PC-9 (cell line): ENCODE measurements around the gene ENO1. TPM values are rescaled to one million over a fixed set of nuclear protein-coding genes. Genes with fewer than 3 reads are reported as not detected.

Experiments
- BruUV-seq: library from RNA; stranded (reverse); fragments of 400-500 nt; replicated peaks from 2 replicates; lab custom pipeline; 2021; lab: Mats Ljungman, UMichigan
- CTCF ChIA-PET: fragments of 300-600 bp; sonication (Branson Sonifier 250); formaldehyde crosslinking; loops from one replicate; lab custom pipeline; 2022; ENCODE audit warnings: antibody characterized with exemption; lab: Charles Lee
- POLR2A ChIA-PET: fragments of 300-600 bp; sonication (Branson Sonifier 250); formaldehyde crosslinking; loops from one replicate; lab custom pipeline; 2022; ENCODE audit warnings: antibody characterized with exemption; ENCODE audit not compliant: unreplicated experiment; lab: Charles Lee
- DNase-seq, 2 experiments: peaks; one replicate each; pipeline versions ENCODE4 v3.0.0 to v3.0.0-alpha.2; 2015 to 2022; ENCODE audit warnings: mixed read lengths in 1 of 2
- H2AFZ ChIP-seq: fragments of 200-600 bp; sonication (generic); 2 replicates; pipeline ENCODE4 v1.8.1; 2017; ENCODE audit warnings: antibody characterized with exemption
- H3F3A ChIP-seq: fragments of 200-600 bp; sonication (generic); 2 replicates; pipeline ENCODE4 v1.8.1; 2017; ENCODE audit warnings: antibody characterized with exemption, mild to moderate bottlenecking, low read depth; ENCODE audit not compliant: insufficient read depth
- H3K27ac ChIP-seq: fragments of 200-600 bp; sonication (generic); 2 replicates; pipeline ENCODE4 v1.6.1; 2016; ENCODE audit warnings: mixed run types
- H3K27me3 ChIP-seq: fragments of 200-600 bp; sonication (generic); 2 replicates; pipeline ENCODE4 v1.6.1; 2016; ENCODE audit warnings: low read depth, mixed run types; ENCODE audit not compliant: insufficient read depth
- H3K36me3 ChIP-seq: fragments of 200-600 bp; sonication (generic); 2 replicates; pipeline ENCODE4 v1.6.1; 2016; ENCODE audit warnings: low read depth, mixed run types
- H3K4me1 ChIP-seq: fragments of 200-600 bp; sonication (generic); replicated peaks from 2 replicates; pipeline ENCODE4 v1.6.1; 2016; ENCODE audit warnings: mixed run types; ENCODE audit not compliant: insufficient read depth
- H3K4me2 ChIP-seq: fragments of 200-600 bp; sonication (generic); 2 replicates; pipeline ENCODE4 v1.6.1; 2017; ENCODE audit warnings: mixed run types
- H3K4me3 ChIP-seq: fragments of 200-600 bp; sonication (generic); 2 replicates; pipeline ENCODE4 v1.6.1; 2016; ENCODE audit warnings: mixed run types
- H3K79me2 ChIP-seq: fragments of 200-600 bp; sonication (generic); 2 replicates; pipeline ENCODE4 v1.6.1; 2017; ENCODE audit warnings: low read depth, mixed run types
- H3K9me2 ChIP-seq: fragments of 200-600 bp; sonication (generic); 2 replicates; pipeline ENCODE4 v1.8.1; 2017; ENCODE audit warnings: mild to moderate bottlenecking; ENCODE audit not compliant: insufficient read depth
- H3K9me3 ChIP-seq: fragments of 200-600 bp; sonication (generic); 2 replicates; pipeline ENCODE4 v1.8.1; 2016; ENCODE audit warnings: low read depth; ENCODE audit not compliant: insufficient read depth
- H4K20me1 ChIP-seq: fragments of 200-600 bp; sonication (generic); 2 replicates; pipeline ENCODE4 v1.8.1; 2017; ENCODE audit not compliant: insufficient read depth
- EZH2 ChIP-seq: fragments of 200-600 bp; sonication (generic); IDR thresholded peaks from 2 replicates; pipeline ENCODE4 v1.8.0; 2017; ENCODE audit warnings: antibody characterized with exemption, low read depth
- intact Hi-C: fragments of 100-400 bp; cut with micrococcal nuclease; formaldehyde crosslinking; loops from one replicate; pipeline ENCODE4 v1.10.0; 2022; ENCODE audit not compliant: unreplicated experiment
- total RNA-seq: library from RNA; stranded (reverse); gene quantifications from 2 replicates; pipeline ENCODE4 v1.2.3, GENCODE V29; 2021
- TF ChIP-seq, protein P1 (sequence below): fragments of 200-600 bp; sonication (generic); conservative IDR thresholded peaks from 2 replicates; pipeline ENCODE4 v1.6.1; 2017; ENCODE audit warnings: mixed run types, antibody characterized with exemption, mild to moderate bottlenecking, moderate library complexity

The ENO1 gene
- total RNA-seq, 1 experiment from 2014 or later, result 1,902 TPM

DNA sequence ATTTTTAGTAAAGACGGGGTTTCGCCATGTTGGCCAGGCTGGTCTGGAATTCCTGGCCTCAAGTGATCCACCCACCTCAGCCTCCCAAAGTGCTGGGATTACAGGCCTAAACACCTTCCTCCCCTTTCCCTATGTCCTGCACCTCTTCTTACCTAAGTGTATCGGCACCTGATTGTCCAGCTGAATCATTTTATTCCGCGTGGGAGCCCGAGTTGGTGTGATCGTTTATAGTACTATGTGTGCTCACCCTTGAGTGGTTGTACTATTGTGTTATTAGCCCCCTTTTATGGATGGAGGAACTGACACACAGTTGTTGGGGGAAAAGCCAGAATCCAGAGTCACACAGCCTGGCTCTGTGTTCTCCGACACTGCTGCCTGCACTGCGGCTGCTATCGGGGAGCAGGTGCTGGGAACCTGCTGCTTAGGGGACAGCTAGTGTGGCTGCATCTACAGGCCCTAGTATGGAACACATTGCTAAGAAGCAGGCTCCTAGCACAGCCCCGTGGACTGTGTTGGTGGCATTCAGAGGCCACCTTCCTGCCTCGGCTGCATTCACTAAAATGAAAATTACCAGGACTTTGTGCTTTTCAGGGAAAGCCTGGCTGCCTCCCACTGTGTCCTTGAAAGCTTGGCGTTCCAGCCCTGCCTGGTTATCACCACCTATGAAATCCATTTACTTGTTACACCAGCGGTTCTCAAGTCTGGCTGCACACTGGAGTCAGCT is 21.6 kb downstream of the ENO1 start:
- H3K79me2 ChIP-seq, result no peaks in the 10 kb centered on the region
- no peaks in the 10 kb centered on the region for H3K27me3 ChIP-seq
- intact Hi-C loops, result loop anchor here (5.0 to 10.0 kb wide), 3 partner anchors 150 to 1192 kb away; no protein-coding TSS in a partner anchor
- BruUV-seq, result no TSS peak
- H3K4me2 ChIP-seq, result no peak overlapping the region
- H3K4me3 ChIP-seq, result no peak overlapping the region
- H3F3A ChIP-seq, result peaks cover 58% of the 10 kb centered on the region
- 0 out of 2 replicates have a peak, but pooled peaks cover 5% of the 10 kb centered on the region for H3K36me3 ChIP-seq
- ChIA-PET CTCF (interaction anchor here (0.6 to 0.7 kb wide), 2 partner anchors 9 to 1049 kb away, joined by 3 read pairs; no protein-coding TSS in a partner anchor), POLR2A (no interaction called here)
- DNase-seq, result no peak
- H3K9me3 ChIP-seq, result no peaks in the 10 kb centered on the region
- no peak overlapping the region for H2AFZ ChIP-seq
- TF ChIP-seq, protein P1, sequence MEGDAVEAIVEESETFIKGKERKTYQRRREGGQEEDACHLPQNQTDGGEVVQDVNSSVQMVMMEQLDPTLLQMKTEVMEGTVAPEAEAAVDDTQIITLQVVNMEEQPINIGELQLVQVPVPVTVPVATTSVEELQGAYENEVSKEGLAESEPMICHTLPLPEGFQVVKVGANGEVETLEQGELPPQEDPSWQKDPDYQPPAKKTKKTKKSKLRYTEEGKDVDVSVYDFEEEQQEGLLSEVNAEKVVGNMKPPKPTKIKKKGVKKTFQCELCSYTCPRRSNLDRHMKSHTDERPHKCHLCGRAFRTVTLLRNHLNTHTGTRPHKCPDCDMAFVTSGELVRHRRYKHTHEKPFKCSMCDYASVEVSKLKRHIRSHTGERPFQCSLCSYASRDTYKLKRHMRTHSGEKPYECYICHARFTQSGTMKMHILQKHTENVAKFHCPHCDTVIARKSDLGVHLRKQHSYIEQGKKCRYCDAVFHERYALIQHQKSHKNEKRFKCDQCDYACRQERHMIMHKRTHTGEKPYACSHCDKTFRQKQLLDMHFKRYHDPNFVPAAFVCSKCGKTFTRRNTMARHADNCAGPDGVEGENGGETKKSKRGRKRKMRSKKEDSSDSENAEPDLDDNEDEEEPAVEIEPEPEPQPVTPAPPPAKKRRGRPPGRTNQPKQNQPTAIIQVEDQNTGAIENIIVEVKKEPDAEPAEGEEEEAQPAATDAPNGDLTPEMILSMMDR, result no peak
- TF ChIP-seq EZH2, result no peak
- no peak overlapping the region for H3K27ac ChIP-seq
- H3K4me1 ChIP-seq, result 0 out of 2 replicates have a peak, but pooled peaks cover 5% of the 10 kb centered on the region
- no peaks in the 10 kb centered on the region for H3K9me2 ChIP-seq
- peaks cover 36% of the 10 kb centered on the region for H4K20me1 ChIP-seq

DNA sequence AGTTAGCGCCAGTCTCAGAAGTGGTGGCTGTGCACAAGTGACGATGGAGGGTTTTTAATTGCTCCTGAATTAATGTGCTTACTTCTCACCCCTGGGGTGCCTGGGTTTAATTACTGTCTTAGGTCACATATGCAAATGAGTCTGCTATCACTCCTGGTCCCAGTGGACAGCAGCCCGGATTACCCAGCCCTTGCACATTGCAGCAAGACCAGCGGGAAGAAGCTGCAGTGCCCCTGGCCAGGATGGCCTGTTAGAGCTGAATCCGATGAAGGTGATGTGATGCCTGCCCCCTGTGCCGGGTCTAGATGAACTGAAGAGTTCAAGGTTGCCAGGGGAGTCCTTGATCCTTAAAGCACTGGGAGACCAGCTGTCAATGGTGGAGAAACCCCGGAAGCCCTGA is 24.2 kb downstream of the ENO1 start:
- intact Hi-C loops, result loop anchor here (10.0 kb wide), 2 partner anchors 251 to 1189 kb away; no protein-coding TSS in a partner anchor
- POLR2A ChIA-PET, result no interaction called here
- H3K9me3 ChIP-seq, result no peaks in the 10 kb centered on the region
- no TSS peak for BruUV-seq
- TF ChIP-seq EZH2, result no peak
- TF ChIP-seq, protein P1, result no peak
- no peak overlapping the region for H2AFZ ChIP-seq
- no peak overlapping the region for H3K27ac ChIP-seq
- H3K4me3 ChIP-seq, result no peak overlapping the region
- H3K9me2 ChIP-seq, result no peaks in the 10 kb centered on the region
- H3K79me2 ChIP-seq, result no peaks in the 10 kb centered on the region
- no peaks in the 10 kb centered on the region for H3K36me3 ChIP-seq
- no peak for DNase-seq
- 0 out of 2 replicates have a peak, but pooled peaks cover 4% of the 10 kb centered on the region for H3K4me1 ChIP-seq
- no peak overlapping the region for H3K4me2 ChIP-seq
- H3K27me3 ChIP-seq, result no peaks in the 10 kb centered on the region
- CTCF ChIA-PET, result no interaction called here
- H3F3A ChIP-seq, result peaks cover 31% of the 10 kb centered on the region
- peaks cover 12% of the 10 kb centered on the region for H4K20me1 ChIP-seq

DNA sequence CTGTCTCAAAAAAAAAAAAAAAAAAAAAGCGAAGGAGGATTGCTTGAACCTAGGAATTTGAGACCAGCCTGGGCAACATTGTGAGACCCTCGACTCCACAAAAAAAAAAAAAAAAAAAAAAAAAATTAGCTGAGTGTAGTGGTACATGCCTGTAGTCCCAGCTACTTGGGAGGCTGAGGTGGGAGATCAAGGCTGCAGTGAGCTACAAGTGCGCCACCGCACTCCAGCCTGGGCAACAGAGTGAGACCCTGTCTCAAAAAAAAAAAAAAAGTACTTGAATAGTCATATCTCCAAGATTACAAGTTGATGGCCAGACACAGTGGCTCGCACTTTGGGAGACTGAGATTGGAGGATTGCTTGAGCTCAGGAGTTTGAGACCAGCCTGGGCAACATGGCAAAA is 27.4 kb downstream of the ENO1 start:
- POLR2A ChIA-PET, result no interaction called here

More for the DNA sequence above, 27.4 kb downstream of the ENO1 start:
- no peaks in the 10 kb centered on the region for H3K9me2 ChIP-seq
- no TSS peak for BruUV-seq
- no peak overlapping the region for H3K27ac ChIP-seq
- H3K4me1 ChIP-seq, result no peaks in the 10 kb centered on the region
- intact Hi-C loops, result loop anchor here (10.0 kb wide), 2 partner anchors 254 to 1186 kb away; no protein-coding TSS in a partner anchor
- TF ChIP-seq, protein P1, result no peak
- TF ChIP-seq EZH2, result no peak
- no peaks in the 10 kb centered on the region for H3K36me3 ChIP-seq
- H3K4me2 ChIP-seq, result no peak overlapping the region
- H3K27me3 ChIP-seq, result no peaks in the 10 kb centered on the region
- CTCF ChIA-PET, result interaction anchor here (0.6 to 0.7 kb wide), 3 partner anchors 381 to 1984 kb away, joined by 3 to 6 read pairs (median 3); no protein-coding TSS in a partner anchor
- no peaks in the 10 kb centered on the region for H3K9me3 ChIP-seq
- H4K20me1 ChIP-seq, result no peaks in the 10 kb centered on the region
- DNase-seq, result no peak
- no peak overlapping the region for H3K4me3 ChIP-seq
- no peak overlapping the region for H2AFZ ChIP-seq
- H3K79me2 ChIP-seq, result no peaks in the 10 kb centered on the region
- peaks cover 9% of the 10 kb centered on the region; the same call in 1 of the 2 replicates for H3F3A ChIP-seq
